Coronary artery (tissue), 2 donors: ENCODE measurements around the gene MED9.

Experiments used
- DNase-seq: peaks from one replicate; pipeline ENCODE4 v3.0.0-alpha.2; 2017; ENCODE audit warnings: low spot score
- H3K27ac ChIP-seq, 2 donors: fragments of 200-600 bp; sonication (generic); one replicate each; pipeline ENCODE4 v1.5.1; 2016 to 2019
- H3K4me3 ChIP-seq: fragments of 200-600 bp; sonication (generic); 2 replicates; pipeline ENCODE4 v1.5.1; 2016; ENCODE audit warnings: mild to moderate bottlenecking, moderate library complexity
- CTCF ChIP-seq: fragments of 200-600 bp; sonication (generic); IDR thresholded peaks from one replicate; pipeline ENCODE4 v1.5.1; 2019; ENCODE audit warnings: antibody characterized with exemption

The MED9 gene

GRCh38 chr17:17533901-17534441 is 57.2 kb downstream of the MED9 start:
- H3K4me3 ChIP-seq, result no peak overlapping the region
- H3K27ac ChIP-seq, result no peak overlapping the region
- no peak for DNase-seq
- no peak for TF ChIP-seq CTCF

GRCh38 chr17:17535957-17536356 is 59.2 kb downstream of the MED9 start:
- peak; percentile 96 for DNase-seq
- Histone ChIP-seq H3K27ac (peak overlapping the region; percentile 61 to 88), H3K4me3 (no peak overlapping the region)
- no peak for TF ChIP-seq CTCF

GRCh38 chr17:17536702-17537101 is 59.9 kb downstream of the MED9 start:
- peak overlapping the region; percentile 61 to 88 for H3K27ac ChIP-seq
- no peak for DNase-seq

GRCh38 chr17:17537311-17538099 is 60.7 kb downstream of the MED9 start:
- DNase-seq, result no peak
- Histone ChIP-seq H3K4me3 (no peak overlapping the region), H3K27ac (peak overlapping the region; percentile 61 to 88)
- TF ChIP-seq CTCF, result no peak

More at GRCh38 chr17:17536702-17537101, 59.9 kb downstream of the MED9 start:
- H3K4me3 ChIP-seq, result no peak overlapping the region
- no peak for TF ChIP-seq CTCF

- no peak for DNase-seq
- TF ChIP-seq CTCF, result no peak
- no peak overlapping the region for H3K4me3 ChIP-seq
- peak overlapping the region; percentile 21 to 75 for H3K27ac ChIP-seq
Observed at GRCh38 chr17:17538417-17539391, 61.9 kb downstream of the MED9 start.

GRCh38 chr17:17539591-17539990 is 62.8 kb downstream of the MED9 start:
- DNase-seq, result no peak
- H3K27ac ChIP-seq, result peak overlapping the region; percentile 21 to 75
- no peak for TF ChIP-seq CTCF
- H3K4me3 ChIP-seq, result no peak overlapping the region
